Activated CD4-positive, alpha-beta T cell treated with anti-CD3 and anti-CD28 coated beads for 4 hours (primary cell): ENCODE measurements around the gene PLAU.
"Not testable (repeated sequence)": the region's sequence is repeated elsewhere in the genome, so short reads cannot be mapped to it uniquely, and the experiment has no call there.

Source experiments
- DNase-seq, 2 donors: peaks; one replicate each; pipeline ENCODE4 v3.0.0-alpha.2; 2020

PLAU gene

GRCh38 chr10:73922864-73923133, 11.9 kb downstream of the PLAU start:
- no peak for DNase-seq

DNA sequence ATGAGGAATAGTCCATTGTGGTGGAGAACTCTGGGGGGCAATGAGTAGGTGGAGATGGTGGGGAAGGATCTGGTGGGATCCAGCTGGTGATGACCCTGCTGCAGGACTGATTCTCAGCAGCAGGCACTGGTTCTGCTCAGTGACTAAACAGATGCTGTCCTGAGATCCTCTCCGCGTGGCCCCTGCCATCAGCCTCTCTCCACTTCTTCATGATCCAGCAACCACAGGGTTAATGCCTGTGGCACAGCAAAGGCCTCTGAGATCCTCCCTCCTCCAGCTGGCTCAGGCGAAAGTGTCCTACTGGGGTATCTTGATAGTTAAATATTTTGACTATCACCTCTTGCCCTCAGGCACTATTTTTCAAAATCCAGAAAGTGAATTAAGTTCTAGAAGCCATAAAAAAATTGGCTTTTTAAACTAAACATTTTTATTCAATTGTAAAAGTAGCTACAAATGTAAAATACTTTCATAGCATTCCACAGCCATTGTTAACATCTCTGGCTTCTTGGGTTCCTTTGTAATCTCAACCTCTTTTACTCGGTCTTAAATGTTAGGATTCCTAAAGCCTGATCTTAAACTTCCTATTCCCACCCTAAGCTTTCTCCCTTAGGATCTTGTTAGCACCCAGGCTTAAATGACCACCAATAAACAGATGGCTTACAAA, 13.1 kb downstream of the PLAU start:
- DNase-seq, result no peak

GRCh38 chr10:73924935-73925334, 14.0 kb downstream of the PLAU start:
- no peak for DNase-seq

DNA sequence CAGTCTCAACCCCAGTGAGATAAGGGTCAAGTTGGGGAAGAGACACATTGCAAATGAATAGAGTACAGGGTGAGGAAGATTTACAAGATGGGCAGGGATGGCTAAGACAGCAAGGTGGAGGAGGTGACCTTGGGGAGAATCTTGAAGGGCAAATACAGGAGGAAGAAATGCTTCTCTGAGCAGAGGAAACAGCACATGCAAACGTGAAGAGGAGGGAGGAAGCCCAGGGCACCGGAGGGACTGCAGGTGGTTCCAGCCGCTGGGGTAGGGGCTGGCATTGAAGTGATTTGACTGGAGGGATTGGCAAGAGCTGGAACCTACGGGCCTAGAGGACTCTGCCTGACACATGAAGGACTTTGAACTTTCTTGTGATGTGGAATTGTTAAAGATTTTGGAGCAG, 14.6 kb downstream of the PLAU start:
- DNase-seq, result no peak

- DNase-seq, result no peak
These were observed 15.3 kb downstream of the PLAU start for GRCh38 chr10:73926152-73926764.

- DNase-seq, result not testable (repeated sequence)
These were observed 19.8 kb downstream of the PLAU start for GRCh38 chr10:73930630-73931327.

- DNase-seq, result peak; percentile 74 to 79
These were observed 21.1 kb downstream of the PLAU start for GRCh38 chr10:73931767-73932619.

DNA sequence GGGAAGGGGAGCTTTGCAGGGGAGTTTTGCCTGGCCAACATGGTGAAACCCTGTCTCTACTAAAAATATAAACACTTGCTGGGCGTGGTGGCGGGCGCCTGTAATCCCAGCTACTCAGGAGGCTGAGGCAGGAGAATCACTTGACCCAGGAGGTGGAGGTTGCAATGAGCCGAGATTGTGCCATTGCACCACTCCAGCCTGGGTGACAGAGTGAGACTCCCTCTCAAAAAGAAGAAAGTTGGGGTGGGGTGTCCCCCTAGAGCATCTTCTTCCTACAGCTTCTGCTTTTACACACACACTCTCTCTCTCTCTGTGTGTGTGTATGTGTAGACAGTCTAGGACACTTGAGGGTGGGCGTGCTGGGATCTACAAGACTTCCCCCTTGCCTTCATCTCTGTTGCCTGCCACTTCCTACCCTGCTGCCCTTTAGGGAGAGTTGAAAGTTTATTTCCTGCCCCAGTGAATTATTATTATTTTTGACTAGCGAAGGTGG, 21.7 kb downstream of the PLAU start:
- no peak for DNase-seq

GRCh38 chr10:73934074-73934473, 23.1 kb downstream of the PLAU start:
- DNase-seq, result no peak

DNA sequence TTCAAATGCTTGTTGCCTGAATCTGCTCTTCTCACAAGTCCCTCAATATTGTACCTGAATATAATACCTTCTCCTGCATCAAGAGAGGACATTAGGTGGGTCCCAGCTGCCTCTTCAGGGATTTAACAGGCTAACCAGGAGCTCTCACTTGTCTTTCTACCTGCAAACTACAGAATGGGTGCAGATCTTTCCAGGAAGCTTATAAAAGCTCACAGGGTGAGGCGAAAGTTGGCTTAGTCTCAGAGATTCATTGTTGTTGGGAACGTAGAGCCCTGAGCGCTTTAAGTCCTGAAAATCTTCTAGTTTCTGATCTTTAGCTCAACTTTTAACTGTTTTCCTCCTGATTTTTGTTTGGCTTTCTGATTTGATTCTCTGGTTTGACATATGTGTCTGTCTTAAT, 25.0 kb downstream of the PLAU start:
- DNase-seq, result no peak

DNA sequence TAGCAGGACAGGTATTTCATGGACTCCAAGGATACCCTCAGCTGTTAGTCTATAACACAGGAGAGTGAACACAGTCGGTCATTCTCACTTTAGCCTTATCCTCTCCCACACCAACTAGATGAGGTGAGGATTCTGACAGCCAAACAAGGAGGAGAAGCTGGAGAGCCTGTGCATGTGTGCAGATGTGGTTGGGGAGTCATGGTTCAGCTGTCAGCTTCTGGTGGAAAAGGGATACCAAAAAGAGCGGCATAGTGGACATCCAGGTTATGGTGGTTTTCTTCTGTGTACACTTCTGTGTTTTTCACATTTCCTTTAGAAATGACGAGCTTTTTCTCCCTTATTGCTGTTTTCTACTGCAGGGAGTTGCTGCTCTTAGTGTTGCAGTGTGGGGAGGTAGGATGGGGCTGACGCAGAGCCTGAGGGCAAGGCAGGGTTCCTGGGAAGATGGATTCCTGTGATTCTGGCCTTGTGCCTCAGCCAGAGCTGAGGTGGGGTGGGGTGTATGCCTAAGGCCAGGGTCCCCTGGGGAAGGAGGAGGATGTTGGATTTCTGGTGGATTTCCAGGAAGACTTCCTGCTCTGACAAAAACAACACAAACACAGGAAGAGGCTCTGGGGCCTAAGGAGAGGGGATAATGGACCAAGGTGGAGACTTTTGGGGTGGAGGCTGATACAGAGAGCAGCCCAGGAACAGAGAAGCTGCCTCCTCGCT, 26.6 kb downstream of the PLAU start:
- DNase-seq, result no peak

DNA sequence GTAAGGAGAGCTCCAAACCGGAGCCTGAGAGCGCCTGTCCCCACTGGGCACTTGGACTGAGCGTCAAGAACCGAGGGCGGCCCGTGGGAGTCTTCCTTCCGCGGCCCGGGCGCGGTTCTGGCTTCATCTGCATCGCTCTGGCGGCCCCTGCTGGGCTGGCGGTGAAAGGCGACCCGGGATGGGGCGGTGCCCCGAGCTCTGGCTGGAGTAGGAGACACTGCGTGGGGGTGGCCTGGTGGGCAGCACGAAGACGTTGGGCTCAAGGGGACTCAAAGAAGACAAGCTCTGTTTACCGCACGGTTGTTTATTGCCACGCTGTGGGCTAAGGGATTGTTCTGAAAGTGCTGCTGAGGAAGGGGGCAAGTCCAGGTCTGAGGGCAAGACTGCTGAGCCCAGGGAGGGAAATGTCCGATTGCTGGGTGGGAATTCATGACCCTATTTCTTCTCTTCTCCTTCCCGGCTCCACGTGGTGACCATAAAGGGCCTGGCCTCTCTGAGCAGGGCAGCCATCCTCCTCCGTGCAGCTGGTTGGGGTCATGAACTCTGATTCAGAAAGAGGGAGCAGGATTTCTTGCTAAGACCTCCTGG, 29.8 kb downstream of the PLAU start:
- peak; percentile 82 to 89 for DNase-seq

GRCh38 chr10:73941300-73941699, 30.4 kb downstream of the PLAU start:
- DNase-seq, result no peak

DNA sequence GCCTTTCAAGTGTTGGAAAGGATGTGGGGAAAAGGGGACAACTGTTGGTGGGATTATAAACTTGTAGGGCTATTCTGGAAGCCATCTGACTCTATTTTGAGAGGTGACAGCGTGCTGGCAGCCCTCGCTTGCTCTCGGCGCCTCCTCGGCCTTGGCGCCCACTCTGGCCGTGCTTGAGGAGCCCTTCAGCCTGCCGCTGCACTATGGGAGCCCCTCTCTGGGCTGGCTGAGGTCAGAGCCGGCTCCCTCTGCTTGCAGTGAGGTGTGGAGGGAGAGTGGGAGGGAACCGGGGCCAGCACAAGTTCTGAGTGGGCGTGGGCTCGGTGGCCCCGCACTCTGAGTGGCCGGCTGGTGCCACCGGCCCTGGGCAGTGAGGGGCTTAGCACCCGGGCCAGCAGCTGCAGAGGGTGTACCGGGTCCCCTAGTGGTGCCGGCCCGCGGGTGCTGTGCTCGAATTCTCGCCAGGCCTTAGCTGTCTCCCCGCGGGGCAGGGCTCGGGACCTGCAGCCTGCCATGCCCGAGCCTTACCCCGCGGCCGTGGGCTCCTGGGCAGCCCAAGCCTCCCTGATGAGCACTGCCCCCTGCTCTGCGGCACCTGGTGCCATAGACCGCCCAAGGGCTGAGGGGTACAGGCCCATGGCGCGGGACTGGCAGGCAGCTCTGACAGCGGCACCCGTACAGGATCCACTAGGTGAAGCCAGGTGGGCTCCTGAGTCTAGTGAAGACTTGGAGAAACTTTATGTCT, 33.6 kb downstream of the PLAU start:
- DNase-seq, result no peak

DNA sequence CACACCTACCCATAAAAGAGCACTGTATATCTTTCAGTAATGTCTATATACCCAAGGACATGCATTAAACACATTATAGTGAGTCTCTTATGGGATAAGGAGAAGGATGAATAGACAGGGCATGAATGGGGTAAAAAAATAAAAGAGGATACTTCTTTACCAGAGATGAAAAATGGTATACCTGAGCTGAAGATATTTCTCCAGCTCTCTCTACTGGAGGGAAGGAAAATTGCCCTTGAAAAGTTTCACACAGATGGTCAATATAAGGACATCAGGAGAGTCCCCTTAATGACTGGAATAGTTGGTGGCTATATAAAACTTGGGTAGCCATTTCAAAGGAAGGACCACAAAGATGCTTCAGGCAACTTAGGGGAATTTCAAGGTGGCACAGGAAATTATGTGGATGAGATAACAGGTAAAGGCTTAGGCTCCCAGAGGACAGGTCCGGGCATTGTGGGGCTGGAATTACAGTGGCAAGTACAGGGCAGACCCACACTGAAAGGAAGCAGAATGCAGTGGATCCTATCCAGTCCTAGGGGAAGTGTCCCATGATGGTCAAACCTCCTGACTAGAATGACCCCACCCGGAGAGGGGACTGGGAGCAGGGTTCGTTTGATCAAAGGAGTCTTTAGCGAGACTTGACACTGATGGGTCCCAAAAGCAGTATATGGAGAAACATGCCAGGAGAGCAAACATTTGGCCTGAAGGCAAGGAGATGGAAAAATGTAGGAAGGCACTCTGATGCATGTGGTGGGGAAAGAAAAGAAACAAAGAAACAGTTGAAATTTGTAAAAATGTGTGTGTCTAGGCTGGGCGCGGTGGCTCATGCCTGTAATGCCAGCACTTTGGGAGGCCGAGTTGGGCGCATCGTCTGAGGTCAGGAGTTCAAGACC, 35.6 kb downstream of the PLAU start:
- DNase-seq, result no peak

GRCh38 chr10:73948947-73949633, 38.2 kb downstream of the PLAU start:
- no peak for DNase-seq

GRCh38 chr10:73950155-73950948, 39.4 kb downstream of the PLAU start:
- no peak for DNase-seq

DNA sequence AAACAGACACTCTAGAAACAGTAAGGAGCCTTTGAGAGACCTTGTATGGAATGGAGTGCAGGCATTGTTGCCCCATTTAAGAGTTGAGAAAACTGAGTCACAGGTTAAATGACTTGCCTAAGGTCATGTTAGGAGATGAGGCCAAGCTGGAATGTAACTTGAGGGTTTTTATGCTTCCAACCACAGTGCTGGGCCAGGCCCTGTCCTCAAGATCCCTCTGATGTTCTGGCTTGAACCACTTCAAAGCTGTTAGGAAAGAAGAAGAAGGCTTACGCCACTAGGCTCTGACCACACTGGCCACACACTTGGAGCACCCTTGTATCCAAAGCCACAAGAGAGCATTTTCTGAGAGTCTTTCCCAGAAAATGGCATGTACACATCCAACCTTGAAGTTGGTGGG, 42.7 kb downstream of the PLAU start:
- DNase-seq, result no peak

DNA sequence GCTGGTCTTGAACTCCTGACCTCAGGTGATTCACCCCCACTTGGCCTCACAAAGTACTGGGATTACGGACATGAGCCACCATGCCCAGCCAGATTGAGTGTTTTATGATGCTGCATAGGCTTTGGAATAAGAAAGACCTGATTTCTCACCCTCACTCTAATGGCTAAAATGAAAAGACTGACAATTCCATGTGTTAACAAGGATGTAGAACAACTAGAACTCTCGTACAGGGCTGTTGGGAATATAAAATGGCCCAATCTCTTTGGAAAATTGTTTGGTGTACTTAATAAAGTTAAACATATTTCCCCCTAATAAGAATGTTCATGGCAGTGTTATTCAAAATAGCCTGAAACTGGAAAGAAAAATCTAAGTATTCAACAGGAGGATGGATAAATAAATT, 43.8 kb downstream of the PLAU start:
- DNase-seq, result no peak
